Neuronal stem cell (in vitro differentiated cells): Measurements from ENCODE around the gene DSCAM.

Experiments used
- DNase-seq: peaks from one replicate; pipeline ENCODE4 v3.0.0-alpha.2; 2013; ENCODE audit warnings: low spot score
- H2AFZ ChIP-seq: one replicate; pipeline ENCODE4 v1.6.1; 2013; ENCODE audit warnings: mild to moderate bottlenecking, low read length, inconsistent platforms
- H2AK5ac ChIP-seq: 2 replicates; pipeline ENCODE4 v1.6.1; 2013; ENCODE audit warnings: low read depth, mild to moderate bottlenecking, inconsistent platforms, low read length, moderate library complexity, mixed read lengths
- H2BK120ac ChIP-seq: 2 replicates; pipeline ENCODE4 v1.6.1; 2013; ENCODE audit warnings: low read depth, mild to moderate bottlenecking, inconsistent platforms, low read length, moderate library complexity, mixed read lengths
- H2BK12ac ChIP-seq: one replicate; pipeline ENCODE4 v1.6.1; 2013; ENCODE audit warnings: low read length, inconsistent platforms
- H2BK15ac ChIP-seq: 2 replicates; pipeline ENCODE4 v1.6.1; 2013; ENCODE audit warnings: mild to moderate bottlenecking, low read length, inconsistent platforms, mixed read lengths
- H2BK5ac ChIP-seq: one replicate; pipeline ENCODE4 v1.6.1; 2013; ENCODE audit warnings: inconsistent platforms, mild to moderate bottlenecking, low read length, moderate library complexity
- H3K14ac ChIP-seq: one replicate; pipeline ENCODE4 v1.6.1; 2013; ENCODE audit warnings: low read length, inconsistent platforms
- H3K18ac ChIP-seq: 2 replicates; pipeline ENCODE4 v1.6.1; 2013; ENCODE audit warnings: low read length, inconsistent platforms
- H3K23ac ChIP-seq: 2 replicates; pipeline ENCODE4 v1.6.1; 2013; ENCODE audit warnings: low read depth, mild to moderate bottlenecking, mixed read lengths, low read length, inconsistent platforms; ENCODE audit not compliant: poor library complexity
- H3K27ac ChIP-seq: replicated peaks from 3 replicates; pipeline ENCODE4 v1.5.1; 2013; ENCODE audit warnings: low read length, inconsistent platforms
- H3K27me3 ChIP-seq, 3 experiments: 2 replicates each; pipeline ENCODE4 v1.6.1; 2013; ENCODE audit warnings: low read length in 3 of 3, mild to moderate bottlenecking in 2 of 3, inconsistent platforms in 1 of 3, low read depth in 1 of 3, mixed read lengths in 1 of 3, moderate library complexity in 1 of 3; ENCODE audit not compliant: control insufficient read depth in 3 of 3, insufficient read depth in 3 of 3
- H3K36me3 ChIP-seq, 2 donors: replicated peaks in 1 of 2; 2 replicates each; pipeline ENCODE4 v1.6.1; 2013; ENCODE audit warnings: low read length in 2 of 2; ENCODE audit not compliant: control insufficient read depth in 2 of 2, insufficient read depth in 2 of 2
- H3K4ac ChIP-seq: 2 replicates; pipeline ENCODE4 v1.6.1; 2013; ENCODE audit warnings: inconsistent platforms, mild to moderate bottlenecking, low read length, moderate library complexity
- H3K4me1 ChIP-seq, 2 donors: 1 replicate in 1 of 2; 2 replicates in 1 of 2; pipeline ENCODE4 v1.6.1; 2013; ENCODE audit warnings: low read length in 2 of 2, low read depth in 1 of 2; ENCODE audit not compliant: control insufficient read depth in 2 of 2, insufficient read depth in 1 of 2
- H3K4me2 ChIP-seq: one replicate; pipeline ENCODE4 v1.6.1; 2013; ENCODE audit warnings: mild to moderate bottlenecking, low read length, inconsistent platforms; ENCODE audit not compliant: insufficient read depth, poor library complexity, severe bottlenecking
- H3K4me3 ChIP-seq, 2 donors: 2 replicates each; pipeline ENCODE4 v1.5.1; 2013; ENCODE audit warnings: low read length in 2 of 2, mild to moderate bottlenecking in 2 of 2, inconsistent platforms in 1 of 2, moderate library complexity in 1 of 2
- H3K79me1 ChIP-seq: one replicate; pipeline ENCODE4 v1.6.1; 2013; ENCODE audit warnings: low read depth, mild to moderate bottlenecking, inconsistent platforms, low read length, moderate library complexity
- H3K9ac ChIP-seq: one replicate; pipeline ENCODE4 v1.6.1; 2013; ENCODE audit warnings: mild to moderate bottlenecking, low read depth, low read length, inconsistent platforms; ENCODE audit not compliant: poor library complexity
- H3K9me3 ChIP-seq, 2 donors: replicated peaks in 1 of 2; 2 replicates each; pipeline versions ENCODE3 to v1.6.1; 2013; ENCODE audit warnings: low read length in 2 of 2, mild to moderate bottlenecking in 2 of 2, inconsistent platforms in 1 of 2, low read depth in 1 of 2, mixed read lengths in 1 of 2, moderate library complexity in 1 of 2; ENCODE audit not compliant: control insufficient read depth in 2 of 2, insufficient read depth in 1 of 2
- H4K8ac ChIP-seq: one replicate; pipeline ENCODE4 v1.6.1; 2013; ENCODE audit warnings: low read depth, mild to moderate bottlenecking, inconsistent platforms, low read length, moderate library complexity
- H4K91ac ChIP-seq: one replicate; pipeline ENCODE4 v1.6.1; 2013; ENCODE audit warnings: low read length, low read depth, mild to moderate bottlenecking, inconsistent platforms; ENCODE audit not compliant: poor library complexity
- WGBS, 2 donors: extraction: QIAGEN DNeasy Blood & Tissue Kit; methylation state at CpG; one replicate each; pipeline ENCODE4 v1.1.7; 2013; ENCODE audit warnings: missing lambda C conversion rate in 2 of 2, mixed read lengths in 1 of 2; ENCODE audit not compliant: insufficient read length in 2 of 2, insufficient replicate concordance in 1 of 2; ENCODE audit errors: extremely low coverage in 2 of 2; 5-methylcytosine and 5-hydroxymethylcytosine counted together

Gene DSCAM

GRCh38 chr21:40299451-40299850 is 547.5 kb downstream of the DSCAM start:
- Histone ChIP-seq H3K4me3 (no peak overlapping the region), H2BK5ac (no peak overlapping the region)

GRCh38 chr21:40294345-40294744 is 552.6 kb downstream of the DSCAM start:
- no peak overlapping the region for H2BK15ac ChIP-seq
- H3K9ac ChIP-seq = no peak overlapping the region
- no CpG with 5 or more reads among the region's 2 CpGs for WGBS, 2 donors
- DNase-seq = no peak
- no peak overlapping the region for H2AFZ ChIP-seq
- H3K27ac ChIP-seq = no peak overlapping the region
- H4K8ac ChIP-seq = no peak overlapping the region
- H3K36me3 ChIP-seq = no peaks in the 10 kb centered on the region
- no peak overlapping the region for H2AK5ac ChIP-seq
- H3K27me3 ChIP-seq = no peaks in the 10 kb centered on the region
- no peak overlapping the region for H3K4ac ChIP-seq
- H2BK5ac ChIP-seq = no peak overlapping the region
- no peak overlapping the region for H3K4me2 ChIP-seq
- no peaks in the 10 kb centered on the region for H3K9me3 ChIP-seq
- H3K4me3 ChIP-seq = no peak overlapping the region
- no peak overlapping the region for H3K23ac ChIP-seq
- no peaks in the 10 kb centered on the region for H3K79me1 ChIP-seq
- H4K91ac ChIP-seq = no peak overlapping the region
- no peak overlapping the region for H2BK120ac ChIP-seq
- peaks cover 0 to 4% of the 10 kb centered on the region in 2 donors for H3K4me1 ChIP-seq
- no peak overlapping the region for H2BK12ac ChIP-seq
- H3K18ac ChIP-seq = no peak overlapping the region
- H3K14ac ChIP-seq = no peak overlapping the region

More at GRCh38 chr21:40299451-40299850, 547.5 kb downstream of the DSCAM start:
- H3K4me2 ChIP-seq = no peak overlapping the region
- no peak for DNase-seq
- H3K79me1 ChIP-seq = no peaks in the 10 kb centered on the region
- no peak overlapping the region for H3K18ac ChIP-seq
- no peak overlapping the region for H2BK120ac ChIP-seq
- no peak overlapping the region for H2BK12ac ChIP-seq
- no peaks in the 10 kb centered on the region for H3K27me3 ChIP-seq
- H3K4ac ChIP-seq = no peak overlapping the region
- H2BK15ac ChIP-seq = no peak overlapping the region
- no peak overlapping the region for H2AK5ac ChIP-seq
- no peak overlapping the region for H3K9ac ChIP-seq
- no peaks in the 10 kb centered on the region for H3K9me3 ChIP-seq
- no peak overlapping the region for H3K14ac ChIP-seq
- no peaks in the 10 kb centered on the region for H3K4me1 ChIP-seq
- no peak overlapping the region for H2AFZ ChIP-seq
- H4K91ac ChIP-seq = no peak overlapping the region
- no peak overlapping the region for H3K27ac ChIP-seq
- no peaks in the 10 kb centered on the region for H3K36me3 ChIP-seq
- H4K8ac ChIP-seq = no peak overlapping the region
- H3K23ac ChIP-seq = no peak overlapping the region

- no peak overlapping the region for H3K27ac ChIP-seq
- no peak overlapping the region for H3K4me3 ChIP-seq
- H3K9ac ChIP-seq = no peak overlapping the region
- peak overlapping the region; percentile 56 for H2AFZ ChIP-seq
- H3K79me1 ChIP-seq = no peaks in the 10 kb centered on the region
- H2BK120ac ChIP-seq = no peak overlapping the region
- H3K9me3 ChIP-seq = peaks cover 0 to 4% of the 10 kb centered on the region in 2 donors
- no peak overlapping the region for H2AK5ac ChIP-seq
- WGBS, 2 donors = no CpG with 5 or more reads among the region's 7 CpGs
- H4K8ac ChIP-seq = no peak overlapping the region
- H4K91ac ChIP-seq = no peak overlapping the region
- DNase-seq = no peak
- no peak overlapping the region for H3K4me2 ChIP-seq
- H3K4me1 ChIP-seq = peaks cover 0 to 4% of the 10 kb centered on the region in 2 donors
- H2BK5ac ChIP-seq = no peak overlapping the region
- no peak overlapping the region for H3K4ac ChIP-seq
- no peak overlapping the region for H2BK12ac ChIP-seq
- no peak overlapping the region for H2BK15ac ChIP-seq
- H3K18ac ChIP-seq = no peak overlapping the region
- H3K14ac ChIP-seq = no peak overlapping the region
- no peak overlapping the region for H3K23ac ChIP-seq
- H3K27me3 ChIP-seq = no peaks in the 10 kb centered on the region
- H3K36me3 ChIP-seq = no peaks in the 10 kb centered on the region
Measured at GRCh38 chr21:40291560-40291959, 555.4 kb downstream of the DSCAM start.

- H3K4me3 ChIP-seq = no peak overlapping the region
- H3K4me1 ChIP-seq = peaks cover 0 to 8% of the 10 kb centered on the region in 2 donors
- no peak for DNase-seq
- no peaks in the 10 kb centered on the region for H3K36me3 ChIP-seq
- no peak overlapping the region for H2BK5ac ChIP-seq
- peaks cover 0 to 4% of the 10 kb centered on the region in 2 donors for H3K9me3 ChIP-seq
- no peak overlapping the region for H3K4ac ChIP-seq
- no peak overlapping the region for H3K18ac ChIP-seq
- no peaks in the 10 kb centered on the region for H3K27me3 ChIP-seq
- H2BK120ac ChIP-seq = no peak overlapping the region
- H2BK12ac ChIP-seq = no peak overlapping the region
- no peak overlapping the region for H4K8ac ChIP-seq
- no peak overlapping the region for H2BK15ac ChIP-seq
- H3K14ac ChIP-seq = no peak overlapping the region
- no peak overlapping the region for H4K91ac ChIP-seq
- no peak overlapping the region for H3K4me2 ChIP-seq
- H2AFZ ChIP-seq = no peak overlapping the region
- no peak overlapping the region for H3K23ac ChIP-seq
- no peak overlapping the region for H2AK5ac ChIP-seq
- H3K27ac ChIP-seq = no peak overlapping the region
- no peak overlapping the region for H3K9ac ChIP-seq
- WGBS, 2 donors = no CpG with 5 or more reads among the region's 4 CpGs
- no peaks in the 10 kb centered on the region for H3K79me1 ChIP-seq
Measured at GRCh38 chr21:40284409-40284808, 562.5 kb downstream of the DSCAM start.
